Ascending aorta (tissue), 2 donors: ENCODE data around the gene SLF1. TPM values are rescaled to one million over a fixed set of nuclear protein-coding genes. Genes with fewer than 3 reads are reported as not detected.

Experiments used
- DNase-seq, 2 donors: peaks; one replicate each; pipeline ENCODE4 v3.0.0-alpha.2; 2019; ENCODE audit warnings: low spot score in 2 of 2
- H3K27ac ChIP-seq, 2 donors: fragments of 200-600 bp; sonication (generic); one replicate each; pipeline ENCODE4 v1.5.1; 2016 to 2017; ENCODE audit warnings: mild to moderate bottlenecking in 1 of 2
- H3K27me3 ChIP-seq: fragments of 200-600 bp; sonication (generic); one replicate; pipeline ENCODE4 v1.5.1; 2017
- H3K36me3 ChIP-seq, 2 donors: fragments of 200-600 bp; sonication (generic); one replicate each; pipeline ENCODE4 v1.5.1; 2016
- H3K4me1 ChIP-seq, 2 donors: fragments of 200-600 bp; sonication (generic); one replicate each; pipeline ENCODE4 v1.5.1; 2016 to 2017; ENCODE audit warnings: mild to moderate bottlenecking in 1 of 2
- H3K4me3 ChIP-seq, 2 donors: fragments of 200-600 bp; sonication (generic); one replicate each; pipeline ENCODE4 v1.5.1; 2016 to 2017; ENCODE audit warnings: mild to moderate bottlenecking in 1 of 2
- H3K9me3 ChIP-seq, 2 donors: fragments of 200-600 bp; sonication (generic); one replicate each; pipeline ENCODE4 v1.5.1; 2016
- CTCF ChIP-seq, 3 experiments: fragments of 200-600 bp in 2 of 3; fragments of 450-650 bp in 1 of 3; sonication (generic) in 2 of 3; IDR thresholded peaks; one replicate each; pipeline ENCODE4 v1.5.1; 2016 to 2019; ENCODE audit warnings: antibody characterized with exemption in 3 of 3, mild to moderate bottlenecking in 1 of 3, moderate library complexity in 1 of 3
- intact Hi-C: fragments of 100-400 bp; cut with DNase I; formaldehyde crosslinking; loops from one replicate; pipeline ENCODE4 v1.15.1; 2023
- total RNA-seq: library from RNA; depleted of rRNA; stranded (reverse); fragments of >200 nt; gene quantifications from one replicate; pipeline ENCODE4 v1.1.0, GENCODE V29; 2016

SLF1 gene
- total RNA-seq, 1 donor from 2014 or later, result 0.11 TPM

DNA sequence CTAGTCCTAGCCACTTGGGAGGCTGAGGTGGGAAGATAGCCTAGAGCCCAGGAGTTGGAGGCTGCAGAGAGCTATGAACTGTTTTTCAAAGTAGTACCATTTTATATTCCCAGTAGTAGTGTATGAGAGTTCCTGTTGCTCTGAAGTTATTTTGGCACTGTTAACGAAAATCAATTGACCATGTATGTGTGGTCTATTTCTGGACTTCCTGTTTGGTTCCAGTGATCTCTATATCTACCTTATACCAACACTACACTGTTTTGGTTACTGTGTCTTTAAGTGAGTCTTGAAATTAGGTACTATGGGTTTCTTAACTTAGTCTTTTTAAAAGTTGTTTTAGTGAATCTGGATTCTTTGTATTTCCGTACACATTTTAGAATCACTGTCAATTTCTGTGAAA is 13.6 kb downstream of the SLF1 start:
- peaks cover 0 to 21% of the 10 kb centered on the region in 2 donors for H3K9me3 ChIP-seq
- H3K4me1 ChIP-seq, result no peaks in the 10 kb centered on the region
- no peak for DNase-seq
- TF ChIP-seq CTCF (IDR thresholded peaks at IDR 0.05), result no peak
- H3K36me3 ChIP-seq, result peaks cover 19 to 21% of the 10 kb centered on the region in 2 donors
- H3K27ac ChIP-seq, result no peak overlapping the region
- no peak overlapping the region for H3K4me3 ChIP-seq
- intact Hi-C loops, result no loop called here
- no peaks in the 10 kb centered on the region for H3K27me3 ChIP-seq

DNA sequence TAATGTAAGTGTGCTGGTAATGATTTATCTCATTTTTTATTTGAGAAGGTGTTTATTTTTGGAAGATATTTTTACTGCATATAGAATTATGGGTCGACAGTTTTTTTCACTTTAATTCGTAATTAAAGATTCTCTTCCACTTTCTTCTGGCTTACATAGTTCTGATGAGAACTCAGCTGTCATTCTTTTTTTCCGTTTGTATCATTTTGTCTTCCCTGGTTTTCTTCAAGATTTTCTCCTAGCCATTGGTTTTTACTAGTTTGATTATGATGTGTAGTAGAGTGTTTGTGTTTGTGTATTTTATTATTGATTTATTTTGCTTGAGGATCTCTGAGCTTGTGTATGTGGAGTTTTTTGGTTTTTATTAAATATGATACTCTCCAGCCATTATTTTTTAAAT is 21.7 kb downstream of the SLF1 start:
- Histone ChIP-seq H3K4me1 (no peaks in the 10 kb centered on the region), H3K27ac (no peak overlapping the region), H3K4me3 (no peak overlapping the region), H3K36me3 (peaks cover 0 to 15% of the 10 kb centered on the region in 2 donors), H3K9me3 (peaks cover 0 to 27% of the 10 kb centered on the region in 2 donors), H3K27me3 (no peaks in the 10 kb centered on the region)
- intact Hi-C loops, result no loop called here
- DNase-seq, result no peak
- TF ChIP-seq CTCF (IDR thresholded peaks at IDR 0.05), result no peak

- Histone ChIP-seq H3K4me1 (no peaks in the 10 kb centered on the region), H3K36me3 (peaks cover 0 to 2% of the 10 kb centered on the region in 2 donors), H3K27me3 (no peaks in the 10 kb centered on the region), H3K9me3 (peaks cover 0 to 8% of the 10 kb centered on the region in 2 donors), H3K4me3 (no peak overlapping the region), H3K27ac (no peak overlapping the region)
- no peak for DNase-seq
- intact Hi-C loops, result no loop called here
- no peak for TF ChIP-seq CTCF (IDR thresholded peaks at IDR 0.05)
Observed at GRCh38 chr5:94645053-94645452, 26.6 kb downstream of the SLF1 start.

GRCh38 chr5:94646758-94647157 is 28.3 kb downstream of the SLF1 start:
- H3K27me3 ChIP-seq, result no peaks in the 10 kb centered on the region
- TF ChIP-seq CTCF (IDR thresholded peaks at IDR 0.05), result no peak
- intact Hi-C loops, result no loop called here
- no peak overlapping the region for H3K4me3 ChIP-seq
- no peaks in the 10 kb centered on the region for H3K9me3 ChIP-seq
- no peaks in the 10 kb centered on the region for H3K36me3 ChIP-seq
- H3K27ac ChIP-seq, result no peak overlapping the region
- DNase-seq, result no peak
- H3K4me1 ChIP-seq, result no peaks in the 10 kb centered on the region

GRCh38 chr5:94649874-94650273 is 31.4 kb downstream of the SLF1 start:
- H3K36me3 ChIP-seq, result peaks cover 0 to 2% of the 10 kb centered on the region in 2 donors
- TF ChIP-seq CTCF (IDR thresholded peaks at IDR 0.05), result no peak

DNA sequence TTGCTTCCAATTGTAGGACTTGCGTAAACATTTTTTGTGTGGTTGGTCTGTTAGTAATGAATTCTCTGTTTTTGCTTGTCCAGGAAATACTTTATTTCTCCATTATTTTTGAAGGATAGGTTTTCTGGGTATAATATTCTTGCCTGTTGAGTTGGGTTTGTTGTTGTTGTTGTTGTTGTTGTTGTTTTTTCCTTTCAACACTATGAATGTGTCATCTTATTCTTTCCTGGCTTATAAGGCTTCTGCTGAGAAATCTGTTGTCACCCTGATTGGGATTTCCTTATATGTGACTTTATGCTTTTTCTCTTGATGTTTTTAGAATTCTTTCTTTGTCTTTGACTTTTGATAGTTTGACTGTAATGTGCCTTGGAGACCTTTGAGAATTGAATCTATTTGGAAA is 39.8 kb downstream of the SLF1 start:
- no peak for DNase-seq
- TF ChIP-seq CTCF (IDR thresholded peaks at IDR 0.05), result no peak
- H3K36me3 ChIP-seq, result peaks cover 0 to 25% of the 10 kb centered on the region in 2 donors
- no peak overlapping the region for H3K4me3 ChIP-seq
- no peaks in the 10 kb centered on the region for H3K27me3 ChIP-seq
- intact Hi-C loops, result no loop called here
- H3K27ac ChIP-seq, result no peak overlapping the region
- H3K4me1 ChIP-seq, result no peaks in the 10 kb centered on the region
- peaks cover 0 to 18% of the 10 kb centered on the region in 2 donors for H3K9me3 ChIP-seq

More at GRCh38 chr5:94649874-94650273, 31.4 kb downstream of the SLF1 start:
- H3K27ac ChIP-seq, result no peak overlapping the region
- no peaks in the 10 kb centered on the region for H3K27me3 ChIP-seq
- H3K4me1 ChIP-seq, result no peaks in the 10 kb centered on the region
- H3K4me3 ChIP-seq, result no peak overlapping the region
- H3K9me3 ChIP-seq, result no peaks in the 10 kb centered on the region
- intact Hi-C loops, result no loop called here
- no peak for DNase-seq
